ENCODE measurements around the gene TRIM2. TPM values are rescaled to one million over a fixed set of nuclear protein-coding genes. Genes with fewer than 3 reads are reported as not detected.

Gene TRIM2
- total RNA-seq, 2 experiments from 2014 or later, result 0.20 to 0.44 TPM

GRCh38 chr4:153174821-153175567 lies 29.2 kb upstream of the TRIM2 start:
- no peaks in the 10 kb centered on the region for H3K4me1 Mint-ChIP-seq
- CTCF ChIA-PET, result interaction anchor here (0.6 kb wide), 1 partner anchor 1149 kb away, joined by 3 read pairs; no protein-coding TSS in a partner anchor
- no peaks in the 10 kb centered on the region for H3K9me3 Mint-ChIP-seq
- H3K27me3 Mint-ChIP-seq, result peaks cover 3% of the 10 kb centered on the region
- H3K4me3 Mint-ChIP-seq, result no peak overlapping the region
- H3K27ac Mint-ChIP-seq, result no peak overlapping the region
- no peaks in the 10 kb centered on the region for H3K36me3 Mint-ChIP-seq (ENCODE audit: low read depth)
- DNase-seq, result no peak
- POLR2A ChIA-PET, result no interaction called here

- peaks cover 3% of the 10 kb centered on the region for H3K27me3 Mint-ChIP-seq
- H3K4me1 Mint-ChIP-seq, result no peaks in the 10 kb centered on the region
- H3K36me3 Mint-ChIP-seq (ENCODE audit: low read depth), result no peaks in the 10 kb centered on the region
- ChIA-PET CTCF (no interaction called here), POLR2A (no interaction called here)
- H3K9me3 Mint-ChIP-seq, result no peaks in the 10 kb centered on the region
- H3K27ac Mint-ChIP-seq, result no peak overlapping the region
- no peak for DNase-seq
- no peak overlapping the region for H3K4me3 Mint-ChIP-seq
Measured at GRCh38 chr4:153176938-153177337, 27.3 kb upstream of the TRIM2 start.

GRCh38 chr4:153177841-153178240 lies 26.4 kb upstream of the TRIM2 start:
- no peaks in the 10 kb centered on the region for H3K9me3 Mint-ChIP-seq
- DNase-seq, result no peak
- no peaks in the 10 kb centered on the region for H3K27me3 Mint-ChIP-seq
- no peaks in the 10 kb centered on the region for H3K36me3 Mint-ChIP-seq (ENCODE audit: low read depth)
- ChIA-PET POLR2A (no interaction called here), CTCF (interaction anchor here (0.8 kb wide), 1 partner anchor 18 kb away, joined by 3 read pairs; no protein-coding TSS in a partner anchor)
- H3K4me3 Mint-ChIP-seq, result no peak overlapping the region
- no peak overlapping the region for H3K27ac Mint-ChIP-seq
- H3K4me1 Mint-ChIP-seq, result no peaks in the 10 kb centered on the region

- CTCF ChIA-PET, result interaction anchor here (1.1 to 1.3 kb wide), 2 partner anchors 19 to 23 kb away, joined by 3 read pairs; no protein-coding TSS in a partner anchor
- POLR2A ChIA-PET, result no interaction called here
Measured at GRCh38 chr4:153179100-153179499, 25.1 kb upstream of the TRIM2 start.

GRCh38 chr4:153181293-153181692 lies 22.9 kb upstream of the TRIM2 start:
- H3K27me3 Mint-ChIP-seq, result no peaks in the 10 kb centered on the region
- H3K4me1 Mint-ChIP-seq, result no peaks in the 10 kb centered on the region
- POLR2A ChIA-PET, result no interaction called here
- H3K4me3 Mint-ChIP-seq, result no peak overlapping the region
- no peaks in the 10 kb centered on the region for H3K9me3 Mint-ChIP-seq
- no peak overlapping the region for H3K27ac Mint-ChIP-seq
- CTCF ChIA-PET, result interaction anchor here (1.4 kb wide), 1 partner anchor 42 kb away, joined by 4 read pairs; no protein-coding TSS in a partner anchor
- H3K36me3 Mint-ChIP-seq (ENCODE audit: low read depth), result no peaks in the 10 kb centered on the region
- no peak for DNase-seq

More at GRCh38 chr4:153179100-153179499, 25.1 kb upstream of the TRIM2 start:
- no peak for DNase-seq
- Mint-ChIP-seq H3K36me3 (ENCODE audit: low read depth) (no peaks in the 10 kb centered on the region), H3K27me3 (no peaks in the 10 kb centered on the region), H3K4me1 (no peaks in the 10 kb centered on the region), H3K4me3 (no peak overlapping the region), H3K27ac (no peak overlapping the region), H3K9me3 (no peaks in the 10 kb centered on the region)

- Mint-ChIP-seq H3K4me1 (no peaks in the 10 kb centered on the region), H3K4me3 (no peak overlapping the region), H3K27ac (no peak overlapping the region), H3K9me3 (no peaks in the 10 kb centered on the region), H3K27me3 (no peaks in the 10 kb centered on the region), H3K36me3 (ENCODE audit: low read depth) (no peaks in the 10 kb centered on the region)
- ChIA-PET POLR2A (no interaction called here), CTCF (no interaction called here)
- DNase-seq, result no peak
Measured at GRCh38 chr4:153181700-153182099, 22.5 kb upstream of the TRIM2 start.

- Mint-ChIP-seq H3K9me3 (no peaks in the 10 kb centered on the region), H3K27me3 (no peaks in the 10 kb centered on the region), H3K36me3 (ENCODE audit: low read depth) (no peaks in the 10 kb centered on the region), H3K4me3 (no peak overlapping the region), H3K4me1 (no peaks in the 10 kb centered on the region), H3K27ac (no peak overlapping the region)
- ChIA-PET CTCF (interaction anchor here (0.5 to 1.6 kb wide), 3 partner anchors 22 to 1916 kb away, joined by 3 to 5 read pairs (median 3); no protein-coding TSS in a partner anchor), POLR2A (no interaction called here)
- DNase-seq, result no peak
Measured at GRCh38 chr4:153183146-153183545, 21.1 kb upstream of the TRIM2 start.

GRCh38 chr4:153185331-153185852 lies 18.9 kb upstream of the TRIM2 start:
- Mint-ChIP-seq H3K27ac (no peak overlapping the region), H3K9me3 (no peaks in the 10 kb centered on the region), H3K27me3 (peaks cover 4% of the 10 kb centered on the region), H3K36me3 (ENCODE audit: low read depth) (no peaks in the 10 kb centered on the region), H3K4me1 (no peaks in the 10 kb centered on the region), H3K4me3 (no peak overlapping the region)
- POLR2A ChIA-PET, result no interaction called here
- no peak for DNase-seq
- CTCF ChIA-PET, result no interaction called here

GRCh38 chr4:153186046-153186728 lies 18.1 kb upstream of the TRIM2 start:
- H3K27me3 Mint-ChIP-seq, result peaks cover 4% of the 10 kb centered on the region
- no peak overlapping the region for H3K4me3 Mint-ChIP-seq
- H3K36me3 Mint-ChIP-seq (ENCODE audit: low read depth), result no peaks in the 10 kb centered on the region
- POLR2A ChIA-PET, result no interaction called here
- H3K27ac Mint-ChIP-seq, result no peak overlapping the region
- CTCF ChIA-PET, result no interaction called here
- DNase-seq, result no peak
- H3K4me1 Mint-ChIP-seq, result no peaks in the 10 kb centered on the region
- no peaks in the 10 kb centered on the region for H3K9me3 Mint-ChIP-seq

GRCh38 chr4:153189016-153189801 lies 15.0 kb upstream of the TRIM2 start:
- H3K27me3 Mint-ChIP-seq, result peaks cover 6% of the 10 kb centered on the region
- no peaks in the 10 kb centered on the region for H3K9me3 Mint-ChIP-seq
- POLR2A ChIA-PET, result no interaction called here
- H3K27ac Mint-ChIP-seq, result no peak overlapping the region
- CTCF ChIA-PET, result no interaction called here
- H3K4me1 Mint-ChIP-seq, result no peaks in the 10 kb centered on the region
- H3K4me3 Mint-ChIP-seq, result no peak overlapping the region
- DNase-seq, result no peak
- no peaks in the 10 kb centered on the region for H3K36me3 Mint-ChIP-seq (ENCODE audit: low read depth)

GRCh38 chr4:153191795-153192363 lies 12.4 kb upstream of the TRIM2 start:
- no peak overlapping the region for H3K27ac Mint-ChIP-seq
- no peak for DNase-seq
- CTCF ChIA-PET, result no interaction called here
- POLR2A ChIA-PET, result no interaction called here
- H3K27me3 Mint-ChIP-seq, result peaks cover 11% of the 10 kb centered on the region
- H3K9me3 Mint-ChIP-seq, result no peaks in the 10 kb centered on the region
- no peak overlapping the region for H3K4me3 Mint-ChIP-seq
- no peaks in the 10 kb centered on the region for H3K4me1 Mint-ChIP-seq
- H3K36me3 Mint-ChIP-seq (ENCODE audit: low read depth), result no peaks in the 10 kb centered on the region

- ChIA-PET CTCF (interaction anchor here (1.2 kb wide), 1 partner anchor 26 kb away, joined by 5 read pairs; no protein-coding TSS in a partner anchor), POLR2A (no interaction called here)
- Mint-ChIP-seq H3K4me3 (no peak overlapping the region), H3K36me3 (ENCODE audit: low read depth) (no peaks in the 10 kb centered on the region), H3K27me3 (peaks cover 7% of the 10 kb centered on the region), H3K9me3 (no peaks in the 10 kb centered on the region), H3K4me1 (peaks cover 2% of the 10 kb centered on the region), H3K27ac (no peak overlapping the region)
- DNase-seq, result no peak
Measured at GRCh38 chr4:153197301-153197700, 6.9 kb upstream of the TRIM2 start.
